OCI-LY7 (cell line): Measurements from ENCODE around the gene FIG4. TPM values are rescaled to one million over a fixed set of nuclear protein-coding genes. Genes with fewer than 3 reads are reported as not detected.

ENCODE experiments used
- BruUV-seq: library from RNA; stranded (reverse); fragments of 400-500 nt; replicated peaks from 2 replicates; lab custom pipeline; 2021; lab: Mats Ljungman, UMichigan
- CTCF ChIA-PET: fragments of 300-600 bp; sonication (Branson Sonifier 250); formaldehyde crosslinking; loops from one replicate; lab custom pipeline; 2022; ENCODE audit warnings: antibody characterized with exemption; ENCODE audit not compliant: unreplicated experiment; lab: Charles Lee
- POLR2A ChIA-PET: fragments of 300-600 bp; sonication (Branson Sonifier 250); formaldehyde crosslinking; loops from one replicate; lab custom pipeline; 2022; ENCODE audit warnings: antibody characterized with exemption; lab: Charles Lee
- DNase-seq: peaks from one replicate; pipeline ENCODE4 v3.0.0-alpha.2; 2015; ENCODE audit warnings: low spot score
- H2AFZ ChIP-seq: fragments of 200-600 bp; sonication (generic), shearing (Covaris generic); 2 replicates; pipeline ENCODE4 v1.6.1; 2014; ENCODE audit warnings: mild to moderate bottlenecking, antibody characterized with exemption, low read length, moderate library complexity
- H3K27ac ChIP-seq: fragments of 200-600 bp; sonication (generic); 2 replicates; pipeline ENCODE4 v1.5.1; 2014; ENCODE audit warnings: mixed run types, low read depth, mild to moderate bottlenecking, moderate library complexity, low read length, inconsistent platforms; ENCODE audit not compliant: poor library complexity, severe bottlenecking
- H3K36me3 ChIP-seq: fragments of 200-600 bp; sonication (generic); 2 replicates; pipeline ENCODE4 v1.6.1; 2014; ENCODE audit warnings: mild to moderate bottlenecking, antibody characterized with exemption, low read length, moderate library complexity, mixed read lengths; ENCODE audit not compliant: insufficient read depth
- H3K4me1 ChIP-seq: fragments of 200-600 bp; sonication (generic); 2 replicates; pipeline ENCODE4 v1.5.1; 2014; ENCODE audit warnings: mild to moderate bottlenecking, low read length; ENCODE audit not compliant: insufficient read depth, poor library complexity, severe bottlenecking
- H3K4me2 ChIP-seq: fragments of 200-600 bp; sonication (generic); 2 replicates; pipeline ENCODE4 v1.6.1; 2014; ENCODE audit warnings: mild to moderate bottlenecking, low read length
- H3K4me3 ChIP-seq: fragments of 200-600 bp; sonication (generic); 2 replicates; pipeline ENCODE4 v1.5.1; 2014; ENCODE audit warnings: mild to moderate bottlenecking, low read depth, low read length; ENCODE audit not compliant: poor library complexity, severe bottlenecking
- H3K79me2 ChIP-seq: fragments of 200-600 bp; sonication (generic); 2 replicates; pipeline ENCODE4 v1.6.1; 2016; ENCODE audit warnings: low read depth, mild to moderate bottlenecking, low read length, moderate library complexity, mixed read lengths; ENCODE audit not compliant: insufficient read depth
- H3K9me2 ChIP-seq: fragments of 200-600 bp; sonication (generic); 2 replicates; pipeline ENCODE4 v1.6.1; 2016; ENCODE audit warnings: mild to moderate bottlenecking, low read length, mixed read lengths; ENCODE audit not compliant: insufficient read depth
- H3K9me3 ChIP-seq: fragments of 200-600 bp; sonication (generic); 2 replicates; pipeline ENCODE4 v1.6.1; 2014; ENCODE audit warnings: mild to moderate bottlenecking, mixed run types, low read length, mixed read lengths
- H4K20me1 ChIP-seq: fragments of 200-600 bp; sonication (generic); 2 replicates; pipeline ENCODE4 v1.6.1; 2014; ENCODE audit warnings: mild to moderate bottlenecking, antibody characterized with exemption, low read length, moderate library complexity, mixed read lengths; ENCODE audit not compliant: insufficient read depth
- CTCF ChIP-seq: fragments of 200-600 bp; sonication (generic); conservative IDR thresholded peaks from 2 replicates; pipeline ENCODE4 v1.5.1; 2014; ENCODE audit warnings: mild to moderate bottlenecking, antibody characterized with exemption, low read length, moderate library complexity, mixed read lengths
- EZH2phosphoT487 ChIP-seq: fragments of 200-600 bp; sonication (generic); IDR thresholded peaks from 2 replicates; pipeline ENCODE4 v1.6.1; 2018; ENCODE audit warnings: low read depth, borderline replicate concordance, mild to moderate bottlenecking, mixed run types, antibody characterized with exemption, low read length, moderate library complexity, mixed read lengths
- intact Hi-C: fragments of 100-400 bp; cut with micrococcal nuclease; formaldehyde crosslinking; loops from one replicate; pipeline ENCODE4 v1.10.0; 2022; ENCODE audit not compliant: unreplicated experiment
- total RNA-seq, 2 experiments: library from RNA; depleted of rRNA in 1 of 2; stranded (reverse); fragments of >200 nt in 1 of 2; shearing (Covaris generic) in 1 of 2; gene quantifications; 2 replicates each; pipeline ENCODE4 v1.2.3, GENCODE V29; 2014 to 2022

Gene FIG4
- total RNA-seq, 2 experiments from 2014 or later = 13.3 to 22.9 TPM

DNA sequence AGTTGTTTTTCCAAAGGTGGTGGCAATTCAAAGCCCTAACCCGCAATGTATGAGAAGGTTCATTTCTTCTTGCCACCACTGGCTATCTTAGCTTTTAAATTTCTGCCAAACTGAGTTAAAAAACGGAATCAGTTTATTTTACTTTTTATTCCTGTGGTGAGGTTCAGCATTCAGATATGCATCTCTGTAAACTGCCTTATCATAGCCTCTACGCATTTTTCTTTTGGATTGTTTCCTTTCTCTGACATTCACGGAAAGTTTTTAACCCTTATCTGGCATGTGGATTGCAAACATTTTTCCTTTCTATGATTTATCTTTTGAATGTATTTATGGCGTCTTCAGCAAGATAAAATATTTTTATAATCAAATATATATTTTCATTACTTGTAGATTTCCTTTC, 37.8 kb upstream of the FIG4 start:
- H3K9me3 ChIP-seq = no peaks in the 10 kb centered on the region
- BruUV-seq = no TSS peak
- H3K4me2 ChIP-seq = no peak overlapping the region
- H3K4me3 ChIP-seq = no peak overlapping the region
- no peak for DNase-seq
- H3K79me2 ChIP-seq = no peaks in the 10 kb centered on the region
- no peaks in the 10 kb centered on the region for H3K36me3 ChIP-seq
- ChIA-PET POLR2A (no interaction called here), CTCF (no interaction called here)
- intact Hi-C loops = no loop called here
- H4K20me1 ChIP-seq = no peaks in the 10 kb centered on the region
- no peak overlapping the region for H2AFZ ChIP-seq
- H3K27ac ChIP-seq = no peak overlapping the region
- no peak for TF ChIP-seq CTCF
- no peak for TF ChIP-seq EZH2phosphoT487
- no peaks in the 10 kb centered on the region for H3K9me2 ChIP-seq
- no peaks in the 10 kb centered on the region for H3K4me1 ChIP-seq

DNA sequence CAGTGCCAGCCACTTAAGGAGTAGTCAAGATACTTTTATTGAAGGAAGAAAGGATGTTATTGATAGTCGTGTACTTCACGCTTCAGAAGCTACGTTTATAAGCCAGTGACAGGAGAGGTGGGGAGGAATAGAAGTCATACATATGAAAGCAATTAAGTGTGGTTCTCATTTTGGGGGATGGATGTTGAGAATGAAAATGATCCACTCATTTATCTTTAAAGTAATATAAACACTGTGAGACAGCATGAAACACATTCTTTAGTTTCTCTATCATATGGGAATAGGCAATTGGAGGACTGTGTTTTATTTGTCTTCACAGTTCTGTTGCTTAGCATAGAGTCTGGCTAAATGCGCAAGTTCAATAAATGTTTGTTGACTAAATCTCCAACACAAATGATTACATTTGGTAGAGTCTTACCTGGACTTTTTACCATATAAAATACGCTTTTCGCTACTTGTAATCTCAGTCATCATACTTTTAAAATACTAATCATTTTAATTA, 35.3 kb upstream of the FIG4 start:
- H2AFZ ChIP-seq = no peak overlapping the region
- H3K9me3 ChIP-seq = no peaks in the 10 kb centered on the region
- POLR2A ChIA-PET = interaction anchor here (0.7 kb wide), 2 partner anchors 347 to 1049 kb away, joined by 3 read pairs; no protein-coding TSS in a partner anchor
- no TSS peak for BruUV-seq
- DNase-seq = no peak
- H3K79me2 ChIP-seq = no peaks in the 10 kb centered on the region
- TF ChIP-seq EZH2phosphoT487 (no peak), CTCF (no peak)
- H3K4me1 ChIP-seq = no peaks in the 10 kb centered on the region
- H4K20me1 ChIP-seq = no peaks in the 10 kb centered on the region
- no peak overlapping the region for H3K27ac ChIP-seq
- H3K36me3 ChIP-seq = no peaks in the 10 kb centered on the region
- CTCF ChIA-PET = no interaction called here
- H3K4me3 ChIP-seq = no peak overlapping the region
- intact Hi-C loops = no loop called here
- H3K4me2 ChIP-seq = no peak overlapping the region
- no peaks in the 10 kb centered on the region for H3K9me2 ChIP-seq

DNA sequence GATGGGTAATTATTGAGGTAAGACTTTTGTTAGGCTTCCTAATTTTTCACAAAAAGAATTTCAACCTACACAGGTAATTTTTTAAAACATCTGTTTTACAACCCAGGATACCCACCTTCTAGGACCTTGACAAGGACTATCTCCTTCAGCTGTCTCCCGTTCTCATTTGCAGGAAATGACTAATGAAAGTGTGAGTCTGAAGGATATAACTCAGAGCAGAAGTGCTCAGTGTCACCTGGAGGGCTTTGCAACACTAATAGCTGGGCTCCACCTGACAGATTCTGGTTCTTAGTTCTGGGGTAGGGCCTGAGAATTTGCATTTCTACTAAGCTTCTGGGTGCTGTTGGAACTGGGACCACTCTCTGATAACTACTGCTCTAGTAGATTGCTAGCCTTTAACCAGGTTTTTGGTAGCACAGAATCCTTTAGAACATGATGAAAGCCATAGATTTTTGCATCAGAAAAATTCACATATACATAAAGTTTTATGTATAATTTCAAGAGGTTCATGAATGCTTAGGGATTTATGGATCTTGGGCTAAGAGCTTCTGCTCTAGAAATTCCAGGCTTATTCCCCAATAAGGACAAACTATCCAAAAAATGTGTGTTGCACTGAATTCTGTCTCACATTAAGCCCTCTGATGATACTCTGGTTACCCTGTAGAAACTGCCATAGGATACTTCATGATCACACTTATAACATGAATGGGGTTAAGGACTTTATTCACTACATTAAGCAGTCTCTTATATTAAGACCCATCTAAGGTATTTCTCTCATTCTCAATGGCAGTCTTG, 30.4 kb upstream of the FIG4 start:
- intact Hi-C loops = no loop called here

More for the DNA sequence above, 30.4 kb upstream of the FIG4 start:
- Histone ChIP-seq H3K36me3 (no peaks in the 10 kb centered on the region), H2AFZ (no peak overlapping the region), H3K4me2 (no peak overlapping the region), H3K79me2 (no peaks in the 10 kb centered on the region), H4K20me1 (no peaks in the 10 kb centered on the region), H3K9me2 (no peaks in the 10 kb centered on the region), H3K4me3 (no peak overlapping the region), H3K4me1 (no peaks in the 10 kb centered on the region), H3K27ac (no peak overlapping the region), H3K9me3 (no peaks in the 10 kb centered on the region)
- TF ChIP-seq EZH2phosphoT487 (no peak), CTCF (no peak)
- POLR2A ChIA-PET = interaction anchor here (1.2 kb wide), 1 partner anchor 33 kb away, joined by 4 read pairs; no protein-coding TSS in a partner anchor
- CTCF ChIA-PET = no interaction called here
- no TSS peak for BruUV-seq
- no peak for DNase-seq
